Sigmoid colon (tissue), 7 donors: ENCODE results near the gene NOL3. TPM values are rescaled to one million over a fixed set of nuclear protein-coding genes. Genes with fewer than 3 reads are reported as not detected.

Experiments used
- DNase-seq: peaks from one replicate; pipeline ENCODE4 v3.0.0-alpha.2; 2019
- H3K27ac ChIP-seq, 4 donors: fragments of 200-600 bp; sonication (generic); one replicate each; pipeline ENCODE4 v1.5.1; 2016 to 2019; ENCODE audit warnings: mild to moderate bottlenecking in 1 of 4
- H3K27me3 ChIP-seq, 3 donors: fragments of 200-600 bp; sonication (generic); one replicate each; pipeline ENCODE4 v1.5.1; 2019; ENCODE audit warnings: mild to moderate bottlenecking in 1 of 3
- H3K36me3 ChIP-seq, 4 donors: fragments of 200-600 bp; sonication (generic); one replicate each; pipeline ENCODE4 v1.5.1; 2016 to 2019
- H3K4me1 ChIP-seq, 4 donors: fragments of 200-600 bp; sonication (generic); one replicate each; pipeline ENCODE4 v1.5.1; 2017 to 2019
- H3K4me3 ChIP-seq, 4 donors: fragments of 200-600 bp; sonication (generic); one replicate each; pipeline ENCODE4 v1.5.1; 2017 to 2019; ENCODE audit warnings: mild to moderate bottlenecking in 2 of 4, moderate library complexity in 1 of 4
- H3K9me3 ChIP-seq, 4 donors: fragments of 200-600 bp in 3 of 4; sonication (generic) in 3 of 4; one replicate each; pipeline versions ENCODE4 v1.5.1 to v1.6.1; 2013 to 2019
- EP300 ChIP-seq, 4 donors: sonication (generic); formaldehyde crosslinking; IDR thresholded peaks; one replicate each; pipeline ENCODE4 v1.6.1; 2017; ENCODE audit warnings: antibody characterized with exemption in 4 of 4
- POLR2A ChIP-seq, 2 donors: fragments of 450-650 bp; IDR thresholded peaks; one replicate each; pipeline ENCODE4 v1.6.1; 2016; ENCODE audit warnings: antibody characterized with exemption in 2 of 2, mild to moderate bottlenecking in 2 of 2, moderate library complexity in 2 of 2
- POLR2AphosphoS5 ChIP-seq, 4 donors: sonication (generic); formaldehyde crosslinking; IDR thresholded peaks; one replicate each; pipeline ENCODE4 v1.6.1; 2017; ENCODE audit warnings: antibody characterized with exemption in 4 of 4
- WGBS, 2 donors: extraction: QIAGEN DNeasy Blood & Tissue Kit; methylation state at CpG; one replicate each; pipeline ENCODE4 v1.1.7; 2013; 5-methylcytosine and 5-hydroxymethylcytosine counted together
- intact Hi-C: fragments of 100-400 bp; cut with DNase I; formaldehyde crosslinking; loops from one replicate; pipeline ENCODE4 v1.15.1; 2023
- polyA plus RNA-seq, 3 donors: library from polyadenylated mRNA; stranded (reverse); fragments of 200-250 nt; gene quantifications; one replicate each; pipeline ENCODE4 v1.2.3, GENCODE V29; 2013
- total RNA-seq, 4 donors: library from RNA; depleted of rRNA; stranded (reverse); fragments of >200 nt; gene quantifications; one replicate each; pipeline ENCODE4 v1.1.0, GENCODE V29; 2016
- TF ChIP-seq, protein P1 (sequence below), 4 experiments: fragments of 450-650 bp in 3 of 4; fragments of 200-600 bp in 1 of 4; IDR thresholded peaks; one replicate each; pipeline ENCODE4 v1.5.1; 2016 to 2019; ENCODE audit warnings: antibody characterized with exemption in 4 of 4, mild to moderate bottlenecking in 3 of 4, moderate library complexity in 2 of 4
- donor health status: healthy with polysubstance abuse.
- donor health status: Bipolar disorder and iron deficiency.
- donor health status: healthy.

The NOL3 gene
- total and polyA plus RNA-seq, 7 donors: 12.7 to 36.7 (median 23.9) TPM

DNA sequence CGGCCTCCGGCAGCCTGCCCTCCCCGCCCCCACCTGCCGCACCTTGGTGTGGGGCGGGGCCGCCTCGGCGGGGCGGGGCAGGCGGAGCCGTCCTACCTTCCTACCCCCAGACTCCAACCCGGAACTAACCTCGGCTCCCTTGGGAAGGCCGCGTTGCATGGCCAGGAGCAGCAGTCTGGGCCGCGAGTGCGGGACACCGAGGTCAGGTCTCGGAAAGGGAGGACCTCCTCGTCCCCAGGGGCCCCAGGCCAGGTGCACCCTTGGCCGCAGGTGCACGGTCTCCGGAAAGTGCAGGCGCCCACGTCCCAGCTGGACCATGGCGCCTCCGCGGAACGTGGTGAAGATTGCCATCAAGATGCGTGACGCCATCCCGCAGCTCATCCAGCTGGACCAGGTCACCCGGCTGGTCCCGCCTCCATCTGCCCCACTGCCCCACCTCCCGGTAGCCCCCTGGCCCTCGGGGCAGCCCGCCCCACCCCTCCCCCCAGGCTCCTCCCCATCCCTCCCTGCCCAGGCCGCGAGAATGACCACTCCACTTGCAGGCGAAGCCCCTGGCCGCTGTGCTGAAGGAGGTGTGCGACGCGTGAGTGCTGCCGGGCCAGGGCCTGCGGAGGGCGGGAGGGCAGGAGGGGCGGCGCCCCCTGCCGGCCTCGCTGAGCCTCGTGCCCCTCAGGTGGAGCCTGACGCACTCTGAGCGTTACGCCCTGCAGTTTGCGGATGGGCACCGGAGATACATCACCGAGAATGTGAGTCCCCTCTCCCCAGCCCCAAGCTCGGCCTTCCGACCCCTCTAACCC lies 28.9 kb downstream of the NOL3 start, which contains the start of gene ELMO3:
Gene ELMO3 (plus strand): TSS at position 121 of the 797 bp plus-strand sequence. CDS start 196 bp downstream, at position 317.
- Histone ChIP-seq H3K4me3 (peak within 1 kb of the TSS in 1 of 4 donors; percentile 13), H3K9me3 (no peaks in the 10 kb centered on the region), H3K36me3 (peaks cover 31 to 53% (median 46%) of the 10 kb centered on the region in 4 donors), H3K4me1 (peaks cover 0 to 13% (median 11%) of the 10 kb centered on the region in 4 donors), H3K27me3 (no peaks in the 10 kb centered on the region), H3K27ac (peak within 1 kb of the TSS in 1 of 4 donors; percentile 20)
- DNase-seq: no peak
- intact Hi-C loops: no loop called here
- TF ChIP-seq POLR2A (IDR thresholded peaks at IDR 0.05): peak in 1 of 2 donors; percentile 63
- no peak for TF ChIP-seq EP300 (IDR thresholded peaks at IDR 0.05)
- TF ChIP-seq POLR2AphosphoS5 (IDR thresholded peaks at IDR 0.05): peak in 1 of 4 donors; percentile 58
- TF ChIP-seq, protein P1, sequence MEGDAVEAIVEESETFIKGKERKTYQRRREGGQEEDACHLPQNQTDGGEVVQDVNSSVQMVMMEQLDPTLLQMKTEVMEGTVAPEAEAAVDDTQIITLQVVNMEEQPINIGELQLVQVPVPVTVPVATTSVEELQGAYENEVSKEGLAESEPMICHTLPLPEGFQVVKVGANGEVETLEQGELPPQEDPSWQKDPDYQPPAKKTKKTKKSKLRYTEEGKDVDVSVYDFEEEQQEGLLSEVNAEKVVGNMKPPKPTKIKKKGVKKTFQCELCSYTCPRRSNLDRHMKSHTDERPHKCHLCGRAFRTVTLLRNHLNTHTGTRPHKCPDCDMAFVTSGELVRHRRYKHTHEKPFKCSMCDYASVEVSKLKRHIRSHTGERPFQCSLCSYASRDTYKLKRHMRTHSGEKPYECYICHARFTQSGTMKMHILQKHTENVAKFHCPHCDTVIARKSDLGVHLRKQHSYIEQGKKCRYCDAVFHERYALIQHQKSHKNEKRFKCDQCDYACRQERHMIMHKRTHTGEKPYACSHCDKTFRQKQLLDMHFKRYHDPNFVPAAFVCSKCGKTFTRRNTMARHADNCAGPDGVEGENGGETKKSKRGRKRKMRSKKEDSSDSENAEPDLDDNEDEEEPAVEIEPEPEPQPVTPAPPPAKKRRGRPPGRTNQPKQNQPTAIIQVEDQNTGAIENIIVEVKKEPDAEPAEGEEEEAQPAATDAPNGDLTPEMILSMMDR (IDR thresholded peaks at IDR 0.05): peak in 2 of 4 experiments; percentile 19 to 40
- WGBS, 2 donors: 17 to 63% methylated on average over 61 of the region's 61 CpGs

DNA sequence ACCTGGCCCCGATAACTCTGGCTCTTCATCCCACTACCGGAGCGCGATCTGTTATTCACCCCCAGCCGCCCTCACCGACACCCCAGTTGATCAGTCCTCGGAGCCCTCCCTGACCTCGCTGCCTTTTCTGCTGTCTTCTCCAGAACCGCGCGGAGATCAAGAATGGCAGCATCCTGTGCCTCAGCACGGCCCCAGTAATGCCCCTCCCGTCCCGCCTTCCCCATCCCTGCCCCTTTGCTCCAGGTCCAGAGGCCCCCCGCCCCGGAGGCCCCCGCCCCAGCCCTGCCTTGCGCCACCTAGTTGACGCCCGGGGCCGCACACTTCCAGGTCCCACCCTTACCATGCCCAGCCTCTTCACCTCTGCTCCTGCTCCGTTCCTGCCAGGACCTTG lies 29.5 kb downstream of the NOL3 start:
- WGBS, 2 donors: 18 to 56% methylated on average over 22 of the region's 22 CpGs
- Histone ChIP-seq H3K36me3 (peaks cover 25 to 47% (median 41%) of the 10 kb centered on the region in 4 donors), H3K4me3 (no peak overlapping the region)

DNA sequence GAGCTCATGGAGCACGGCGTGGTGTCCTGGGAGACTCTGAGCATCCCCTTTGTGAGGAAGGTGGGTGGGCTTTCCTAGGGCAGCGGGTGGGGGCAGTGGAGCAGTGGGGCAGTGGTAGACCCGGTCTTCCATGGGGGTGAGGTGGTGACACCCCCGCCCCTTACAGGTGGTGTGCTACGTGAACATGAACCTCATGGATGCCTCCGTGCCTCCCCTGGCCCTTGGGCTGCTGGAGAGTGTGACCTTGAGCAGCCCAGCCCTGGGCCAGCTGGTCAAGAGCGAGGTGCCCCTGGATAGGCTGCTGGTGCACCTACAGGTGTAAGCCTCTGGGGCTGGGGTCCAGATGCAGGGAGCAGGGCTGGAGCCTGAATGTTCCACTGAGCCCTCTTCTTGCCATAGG lies 30.2 kb downstream of the NOL3 start:
- no peaks in the 10 kb centered on the region for H3K9me3 ChIP-seq
- no peak for DNase-seq
- no peak overlapping the region for H3K4me3 ChIP-seq
- intact Hi-C loops: no loop called here
- 89 to 93% methylated on average over 8 of the region's 8 CpGs for WGBS, 2 donors
- H3K27me3 ChIP-seq: no peaks in the 10 kb centered on the region
- H3K36me3 ChIP-seq: peaks cover 21 to 40% (median 34%) of the 10 kb centered on the region in 4 donors
- peaks cover 0 to 11% (median 10%) of the 10 kb centered on the region in 4 donors for H3K4me1 ChIP-seq
- no peak overlapping the region for H3K27ac ChIP-seq
- TF ChIP-seq POLR2A (IDR thresholded peaks at IDR 0.05) (no peak), POLR2AphosphoS5 (IDR thresholded peaks at IDR 0.05) (no peak), EP300 (IDR thresholded peaks at IDR 0.05) (no peak)
- TF ChIP-seq, protein P1 (IDR thresholded peaks at IDR 0.05): no peak

More for the DNA sequence above, 29.5 kb downstream of the NOL3 start:
- H3K27ac ChIP-seq: no peak overlapping the region
- H3K9me3 ChIP-seq: no peaks in the 10 kb centered on the region
- TF ChIP-seq EP300 (IDR thresholded peaks at IDR 0.05): no peak
- no peak for TF ChIP-seq POLR2AphosphoS5 (IDR thresholded peaks at IDR 0.05)
- TF ChIP-seq POLR2A (IDR thresholded peaks at IDR 0.05): no peak
- TF ChIP-seq, protein P1 (IDR thresholded peaks at IDR 0.05): no peak
- no peak for DNase-seq
- H3K4me1 ChIP-seq: peaks cover 0 to 11% (median 10%) of the 10 kb centered on the region in 4 donors
- no peaks in the 10 kb centered on the region for H3K27me3 ChIP-seq
- intact Hi-C loops: no loop called here

DNA sequence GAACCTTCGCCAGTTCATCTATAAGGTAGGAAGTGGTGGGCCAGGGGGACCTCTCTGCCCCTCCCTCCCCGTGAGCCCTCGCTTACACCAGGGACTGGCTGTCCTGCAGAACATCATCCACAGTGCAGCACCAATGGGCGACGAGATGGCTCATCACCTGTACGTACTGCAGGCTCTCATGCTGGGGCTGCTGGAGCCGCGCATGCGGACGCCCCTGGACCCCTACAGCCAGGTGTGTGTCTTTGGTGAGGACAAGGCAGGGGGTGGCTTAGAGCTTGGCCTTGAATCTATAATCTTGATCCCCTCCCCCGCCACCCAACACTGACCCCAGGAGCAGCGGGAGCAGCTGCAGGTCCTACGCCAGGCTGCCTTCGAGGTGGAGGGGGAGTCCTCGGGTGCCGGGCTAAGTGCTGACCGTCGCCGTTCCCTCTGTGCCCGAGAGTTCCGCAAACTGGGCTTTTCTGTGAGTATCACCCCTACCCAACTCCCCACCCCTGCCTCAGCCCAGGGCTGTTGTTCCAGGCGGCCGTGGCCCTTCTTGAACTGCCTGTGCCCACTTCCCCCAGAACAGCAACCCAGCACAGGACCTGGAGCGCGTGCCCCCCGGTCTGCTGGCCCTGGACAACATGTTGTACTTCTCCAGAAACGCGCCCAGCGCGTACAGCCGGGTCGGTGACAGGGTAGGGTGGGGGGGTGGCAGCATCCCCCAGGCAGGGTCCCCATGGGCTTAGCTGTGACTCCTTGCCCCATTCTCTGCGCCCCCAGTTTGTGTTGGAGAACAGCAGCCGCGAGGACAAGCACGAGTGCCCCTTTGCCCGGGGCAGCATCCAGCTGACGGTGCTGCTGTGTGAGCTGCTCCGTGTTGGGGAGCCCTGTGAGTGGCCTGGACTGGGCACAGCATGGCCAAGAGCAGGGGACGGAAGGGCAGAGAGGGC lies 31.3 kb downstream of the NOL3 start:
- Histone ChIP-seq H3K27me3 (no peaks in the 10 kb centered on the region), H3K27ac (no peak overlapping the region), H3K4me3 (no peak overlapping the region), H3K4me1 (peaks cover 0 to 11% (median 10%) of the 10 kb centered on the region in 4 donors), H3K9me3 (no peaks in the 10 kb centered on the region), H3K36me3 (peaks cover 9 to 28% (median 22%) of the 10 kb centered on the region in 4 donors)
- intact Hi-C loops: no loop called here
- 94 to 96% methylated on average over 40 of the region's 40 CpGs for WGBS, 2 donors
- no peak for DNase-seq
- TF ChIP-seq, protein P1 (IDR thresholded peaks at IDR 0.05): no peak
- TF ChIP-seq POLR2A (IDR thresholded peaks at IDR 0.05): no peak
- TF ChIP-seq POLR2AphosphoS5 (IDR thresholded peaks at IDR 0.05): no peak
- TF ChIP-seq EP300 (IDR thresholded peaks at IDR 0.05): no peak
